HepG2 (cell line): ENCODE data around the gene KCTD1. TPM values are rescaled to one million over a fixed set of nuclear protein-coding genes. Genes with fewer than 3 reads are reported as not detected.

Source experiments
- ATAC-seq: fragments of 200-7000 bp; cut with Tn5 transposase; 3 replicates; pipeline ENCODE4 v1.9.1; 2020; ENCODE audit warnings: mild to moderate bottlenecking, moderate library complexity
- BruUV-seq: library from RNA; stranded (reverse); fragments of 400-500 nt; replicated peaks from 2 replicates; lab custom pipeline; 2021; lab: Mats Ljungman, UMichigan
- CTCF ChIA-PET: fragments of 300-600 bp; formaldehyde crosslinking; extraction: SDS; loops from one replicate; lab custom pipeline; 2021; ENCODE audit warnings: low total read pairs, inconsistent platforms, low intra/inter-chr PET ratio; lab: Yijun Ruan, JAX
- POLR2A ChIA-PET: fragments of 350-600 bp; sonication (Branson Sonifier 250); formaldehyde crosslinking; loops from one replicate; lab custom pipeline; 2020; ENCODE audit warnings: antibody characterized with exemption, inconsistent platforms; lab: Yijun Ruan, JAX
- DNase-seq: peaks from one replicate; pipeline ENCODE4 v3.0.0-alpha.2; 2015; ENCODE audit warnings: low spot score
- FAIRE-seq: peaks from 3 replicates; lab custom pipeline; 2011; peaks lifted over from hg19 to GRCh38; lab: Jason Lieb, UNC
- H2AFZ ChIP-seq: one replicate; pipeline ENCODE4 v1.6.1; 2011; ENCODE audit warnings: low read length, inconsistent platforms
- H3K27ac ChIP-seq: fragments of 300-600 bp; 3 replicates; pipeline ENCODE4 v1.8.0; 2011; ENCODE audit warnings: mixed run types, mild to moderate bottlenecking, mixed read lengths, low read length, inconsistent platforms; ENCODE audit not compliant: insufficient read depth; ENCODE audit errors: extremely low read length
- H3K27me3 ChIP-seq, 2 experiments: fragments of 200-600 bp in 1 of 2; 2 replicates in 1 of 2; 3 replicates in 1 of 2; pipeline versions ENCODE4 v1.6.0 to v1.8.0; 2011; ENCODE audit warnings: low read length in 2 of 2, mild to moderate bottlenecking in 2 of 2, moderate library complexity in 2 of 2, inconsistent platforms in 1 of 2; ENCODE audit not compliant: insufficient read depth in 2 of 2, control insufficient read depth in 1 of 2
- H3K36me3 ChIP-seq, 2 experiments: fragments of 200-600 bp in 1 of 2; replicated peaks in 1 of 2; 2 replicates in 1 of 2; 3 replicates in 1 of 2; pipeline versions ENCODE4 v1.5.1 to v1.8.0; 2011; ENCODE audit warnings: low read length in 2 of 2, inconsistent platforms in 1 of 2; ENCODE audit not compliant: insufficient read depth in 2 of 2, control insufficient read depth in 1 of 2
- H3K4me1 ChIP-seq: 2 replicates; pipeline ENCODE4 v1.5.1; 2012; ENCODE audit warnings: low read length, inconsistent platforms; ENCODE audit not compliant: insufficient read depth
- H3K4me2 ChIP-seq: 2 replicates; pipeline ENCODE4 v1.6.0; 2011; ENCODE audit warnings: low read depth, low read length, inconsistent platforms
- H3K4me3 ChIP-seq, 3 experiments: fragments of 200-600 bp in 1 of 3; sonication (generic), shearing (Covaris generic) in 1 of 3; replicated peaks in 1 of 3; 2 replicates each; pipeline ENCODE4 v1.5.1; 2011 to 2016; ENCODE audit warnings: low read length in 3 of 3, inconsistent platforms in 2 of 3, low read depth in 2 of 3, mild to moderate bottlenecking in 2 of 3, control low read depth in 1 of 3, mixed read lengths in 1 of 3; ENCODE audit not compliant: insufficient read depth in 1 of 3
- H3K79me2 ChIP-seq: one replicate; pipeline ENCODE4 v1.6.1; 2011; ENCODE audit warnings: low read length, inconsistent platforms; ENCODE audit not compliant: insufficient read depth
- H3K9ac ChIP-seq: 2 replicates; pipeline ENCODE4 v1.6.0; 2011; ENCODE audit warnings: mild to moderate bottlenecking, low read depth, low read length, inconsistent platforms; ENCODE audit not compliant: insufficient read depth
- H3K9me3 ChIP-seq: 2 replicates; pipeline ENCODE4 v1.5.1; 2012; ENCODE audit warnings: mild to moderate bottlenecking, low read length
- H4K20me1 ChIP-seq: 2 replicates; pipeline ENCODE4 v1.6.0; 2011; ENCODE audit warnings: inconsistent platforms, mild to moderate bottlenecking, low read length, moderate library complexity; ENCODE audit not compliant: insufficient read depth
- MAFG ChIP-seq: sonication (generic); formaldehyde crosslinking; IDR thresholded peaks from 2 replicates; pipeline ENCODE4 v1.5.1; 2020; ENCODE audit warnings: mild to moderate bottlenecking, missing genetic modification reagents
- MIER2 ChIP-seq: IDR thresholded peaks from 2 replicates; pipeline ENCODE4 v1.6.1; 2016; ENCODE audit warnings: missing biosample characterization, missing genetic modification reagents
- TMF1 ChIP-seq: sonication (generic); formaldehyde crosslinking; IDR thresholded peaks from 2 replicates; pipeline ENCODE4 v1.8.1; 2022; ENCODE audit warnings: low read depth, missing genetic modification reagents
- ZSCAN29 ChIP-seq: sonication (generic); formaldehyde crosslinking; conservative IDR thresholded peaks from 2 replicates; pipeline ENCODE4 v1.4.0; 2020; ENCODE audit warnings: mild to moderate bottlenecking, missing genetic modification reagents
- WGBS: methylation state at CpG from one replicate; pipeline ENCODE4 v1.1.6; 2017; ENCODE audit warnings: low lambda C conversion rate; 5-methylcytosine and 5-hydroxymethylcytosine counted together
- in situ Hi-C: cut with HindIII; loops from 2 replicates; pipeline ENCODE4 v1.10.0; 2017; ENCODE audit warnings: low pct_unique_long_range_greater_than_20kb; ENCODE audit not compliant: extremely low pct_ligation_motif_present
- intact Hi-C: fragments of 100-400 bp; cut with micrococcal nuclease; formaldehyde crosslinking; loops from one replicate; pipeline ENCODE4 v1.10.0; 2022; ENCODE audit not compliant: unreplicated experiment
- polyA plus RNA-seq, 8 experiments: library from polyadenylated mRNA; depleted of rRNA in 3 of 8; stranded (reverse) in 7 of 8; unstranded in 1 of 8; fragments of >200 nt; fragmentation: Illumina TruSeq in 4 of 8; extraction: Trizol in 4 of 8; gene quantifications; 2 replicates each; pipeline versions ENCODE4 v1.2.1 to v1.2.3, GENCODE V29; 2011 to 2016; ENCODE audit warnings: low read depth in 4 of 8, missing spikeins in 1 of 8, mixed read lengths in 1 of 8; ENCODE audit not compliant: insufficient read depth in 1 of 8
- total RNA-seq, 5 experiments: library from RNA; depleted of rRNA; stranded (reverse); fragments of >200 nt; fragmentation: Illumina TruSeq; extraction: Trizol; gene quantifications; 2 replicates each; pipeline ENCODE4 v1.2.3, GENCODE V29; 2016; ENCODE audit warnings: low read depth in 1 of 5
- TF ChIP-seq, protein P1 (sequence below): sonication (generic); formaldehyde crosslinking; IDR thresholded peaks from 2 replicates; pipeline ENCODE4 v1.5.0; 2020; ENCODE audit warnings: missing genetic modification reagents, mild to moderate bottlenecking, borderline replicate concordance
- TF ChIP-seq, protein P2 (sequence below): fragments of 450-650 bp; IDR thresholded peaks from 2 replicates; pipeline ENCODE4 v1.6.1; 2016

The KCTD1 gene
- total and polyA plus RNA-seq, 2 of the 13 experiments (the other 11 are each of a cell fraction or from before 2014, with no cell fraction given) = 2.7 to 6.8 TPM

DNA sequence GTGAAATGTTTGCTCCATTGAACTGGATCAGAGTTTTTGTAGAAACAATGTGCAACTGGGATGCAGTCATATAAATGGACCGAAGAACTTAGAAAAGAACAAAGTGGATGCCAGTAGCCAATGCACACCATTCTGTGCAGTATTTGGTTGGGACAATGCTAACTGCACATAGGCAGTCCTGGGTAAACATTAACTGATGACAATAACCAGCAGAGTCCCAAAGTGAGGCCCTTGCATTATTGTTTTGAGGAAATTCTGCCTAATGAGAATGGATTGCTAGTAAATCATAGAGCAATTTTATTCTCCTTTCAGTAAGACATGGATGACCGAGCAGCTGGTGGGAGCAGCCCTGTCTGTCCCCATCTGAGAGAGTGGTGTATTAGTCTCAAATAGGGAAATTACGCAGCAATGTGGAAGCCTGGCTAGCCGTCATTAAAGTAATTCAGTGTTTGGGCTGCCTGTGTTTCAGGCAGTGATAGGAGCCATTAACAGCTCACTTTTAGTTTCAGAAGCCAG is 94.9 kb downstream of the KCTD1 start:
- Histone ChIP-seq H3K9me3 (no peaks in the 10 kb centered on the region), H3K27ac (no peak overlapping the region), H3K4me1 (no peaks in the 10 kb centered on the region), H3K4me3 (no peak overlapping the region), H3K36me3 (peaks cover 1 to 5% of the 10 kb centered on the region in 2 experiments; a peak in 2 of 5 replicates), H4K20me1 (no peaks in the 10 kb centered on the region), H3K27me3 (no peaks in the 10 kb centered on the region), H3K4me2 (no peak overlapping the region), H3K79me2 (no peaks in the 10 kb centered on the region), H3K9ac (no peak overlapping the region), H2AFZ (no peak overlapping the region)
- ATAC-seq (no peak), DNase-seq (no peak), FAIRE-seq (no peak)
- ChIA-PET CTCF (no interaction called here), POLR2A (no interaction called here)
- no TSS peak for BruUV-seq
- in situ Hi-C loops (no loop called here), intact Hi-C loops (no loop called here)
- TF ChIP-seq TMF1 (CRISPR knock-in tag) (no peak), ZSCAN29 (CRISPR knock-in tag) (no peak)
- WGBS = 91% methylated on average over 4 of the region's 4 CpGs

DNA sequence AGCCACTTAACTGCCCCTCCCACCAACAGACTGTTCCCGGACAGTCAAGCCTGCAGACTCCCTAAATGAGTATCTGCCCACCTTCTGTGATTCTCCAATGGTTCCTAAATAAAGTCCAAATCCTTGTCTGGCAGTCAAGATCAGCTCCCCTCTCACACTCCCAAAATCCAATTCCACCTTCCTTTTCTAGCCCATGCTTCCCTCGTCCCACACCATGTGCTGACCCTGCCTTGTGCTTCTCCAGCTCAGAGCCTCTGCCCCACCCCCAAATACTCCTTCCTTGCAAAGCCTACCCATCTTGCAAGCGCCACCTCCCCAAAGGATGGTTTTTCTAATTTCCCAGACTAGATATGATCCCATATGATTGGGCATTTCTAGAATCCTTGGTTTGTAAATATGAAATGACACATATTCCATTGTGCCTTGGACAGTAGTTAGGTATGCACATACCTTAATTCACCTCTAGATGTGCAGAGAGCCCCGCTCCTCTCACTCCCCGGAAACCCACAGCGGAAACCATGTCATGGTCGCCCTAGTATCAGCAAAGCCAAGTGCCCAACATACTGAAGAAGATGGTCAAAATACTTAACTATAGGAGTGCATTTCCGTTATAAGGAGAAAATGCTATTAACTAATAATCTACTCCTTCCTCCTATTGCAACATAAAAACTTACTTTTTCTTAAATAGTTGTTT is 97.2 kb downstream of the KCTD1 start:
- Histone ChIP-seq H3K27me3 (peaks cover 0 to 6% of the 10 kb centered on the region in 2 experiments; a peak in 1 of 5 replicates), H3K4me2 (no peak overlapping the region), H2AFZ (no peak overlapping the region), H3K27ac (no peak overlapping the region), H4K20me1 (no peaks in the 10 kb centered on the region), H3K4me1 (no peaks in the 10 kb centered on the region), H3K4me3 (no peak overlapping the region), H3K36me3 (peaks cover 1 to 5% of the 10 kb centered on the region in 2 experiments; a peak in 2 of 5 replicates), H3K9me3 (no peaks in the 10 kb centered on the region), H3K9ac (no peak overlapping the region), H3K79me2 (no peaks in the 10 kb centered on the region)
- no TSS peak for BruUV-seq
- WGBS = 37% methylated on average over 8 of the region's 8 CpGs
- FAIRE-seq = no peak
- TF ChIP-seq MAFG (CRISPR knock-in tag) (no peak), MIER2 (CRISPR knock-in tag) (no peak)
- TF ChIP-seq, protein P1, sequence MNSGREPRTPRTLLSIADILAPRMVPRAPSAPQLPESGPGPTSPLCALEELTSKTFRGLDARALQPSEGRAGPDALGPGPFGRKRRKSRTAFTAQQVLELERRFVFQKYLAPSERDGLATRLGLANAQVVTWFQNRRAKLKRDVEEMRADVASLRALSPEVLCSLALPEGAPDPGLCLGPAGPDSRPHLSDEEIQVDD = no peak
- TF ChIP-seq, protein P2, sequence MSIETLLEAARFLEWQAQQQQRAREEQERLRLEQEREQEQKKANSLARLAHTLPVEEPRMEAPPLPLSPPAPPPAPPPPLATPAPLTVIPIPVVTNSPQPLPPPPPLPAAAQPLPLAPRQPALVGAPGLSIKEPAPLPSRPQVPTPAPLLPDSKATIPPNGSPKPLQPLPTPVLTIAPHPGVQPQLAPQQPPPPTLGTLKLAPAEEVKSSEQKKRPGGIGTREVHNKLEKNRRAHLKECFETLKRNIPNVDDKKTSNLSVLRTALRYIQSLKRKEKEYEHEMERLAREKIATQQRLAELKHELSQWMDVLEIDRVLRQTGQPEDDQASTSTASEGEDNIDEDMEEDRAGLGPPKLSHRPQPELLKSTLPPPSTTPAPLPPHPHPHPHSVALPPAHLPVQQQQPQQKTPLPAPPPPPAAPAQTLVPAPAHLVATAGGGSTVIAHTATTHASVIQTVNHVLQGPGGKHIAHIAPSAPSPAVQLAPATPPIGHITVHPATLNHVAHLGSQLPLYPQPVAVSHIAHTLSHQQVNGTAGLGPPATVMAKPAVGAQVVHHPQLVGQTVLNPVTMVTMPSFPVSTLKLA = peak; percentile 91
- DNase-seq = no peak
- intact Hi-C loops (no loop called here), in situ Hi-C loops (no loop called here)
- POLR2A ChIA-PET = no interaction called here
- no peak for ATAC-seq
- CTCF ChIA-PET = no interaction called here
